Astrocyte (in vitro differentiated cells and primary cell): ENCODE measurements around the gene GBE1. TPM values are rescaled to one million over a fixed set of nuclear protein-coding genes. Genes with fewer than 3 reads are reported as not detected.

Experiments used
- DNase-seq: peaks from one replicate; pipeline ENCODE4 v3.0.0-alpha.2; 2010; ENCODE audit warnings: low read depth
- FAIRE-seq: peaks from 2 replicates; lab custom pipeline; 2011; peaks lifted over from hg19 to GRCh38; lab: Jason Lieb, UNC
- H2AFZ ChIP-seq: 2 replicates; pipeline ENCODE4 v1.6.0; 2012; ENCODE audit warnings: low read depth, low read length, inconsistent platforms
- H3K27ac ChIP-seq: 2 replicates; pipeline ENCODE4 v1.5.1; 2011; ENCODE audit warnings: low read depth, low read length, inconsistent platforms
- H3K27me3 ChIP-seq: 2 replicates; pipeline ENCODE4 v1.6.0; 2011; ENCODE audit warnings: low read length, inconsistent platforms; ENCODE audit not compliant: insufficient read depth
- H3K36me3 ChIP-seq: 2 replicates; pipeline ENCODE4 v1.5.1; 2011; ENCODE audit warnings: low read length, inconsistent platforms; ENCODE audit not compliant: insufficient read depth
- H3K4me1 ChIP-seq: 2 replicates; pipeline ENCODE4 v1.5.1; 2011; ENCODE audit warnings: low read length, inconsistent platforms; ENCODE audit not compliant: insufficient read depth
- H3K4me2 ChIP-seq: 2 replicates; pipeline ENCODE4 v1.6.0; 2012; ENCODE audit warnings: low read length, inconsistent platforms
- H3K4me3 ChIP-seq: 2 replicates; pipeline ENCODE4 v1.5.1; 2011; ENCODE audit warnings: low read depth, mild to moderate bottlenecking, low read length, inconsistent platforms; ENCODE audit not compliant: insufficient read depth
- H3K79me2 ChIP-seq: 2 replicates; pipeline ENCODE4 v1.6.0; 2012; ENCODE audit warnings: mild to moderate bottlenecking, low read length, inconsistent platforms; ENCODE audit not compliant: insufficient read depth
- H3K9ac ChIP-seq: 2 replicates; pipeline ENCODE4 v1.6.0; 2012; ENCODE audit warnings: mild to moderate bottlenecking, low read length, inconsistent platforms
- H3K9me3 ChIP-seq: 2 replicates; pipeline ENCODE4 v1.5.1; 2012; ENCODE audit warnings: low read depth, mild to moderate bottlenecking, low read length, inconsistent platforms; ENCODE audit not compliant: insufficient read depth
- H4K20me1 ChIP-seq: 2 replicates; pipeline ENCODE4 v1.6.0; 2012; ENCODE audit warnings: low read length, inconsistent platforms; ENCODE audit not compliant: insufficient read depth
- H3K27ac Mint-ChIP-seq: one replicate; pipeline ENCODE4 v1.8.0; 2021; ENCODE audit warnings: mild to moderate bottlenecking, mixed read lengths; ENCODE audit not compliant: unreplicated experiment
- H3K27me3 Mint-ChIP-seq: one replicate; pipeline ENCODE4 v1.8.0; 2021; ENCODE audit warnings: low read depth, mixed read lengths; ENCODE audit not compliant: unreplicated experiment
- H3K36me3 Mint-ChIP-seq: one replicate; pipeline ENCODE4 v1.8.0; 2021; ENCODE audit warnings: low read depth, mixed read lengths; ENCODE audit not compliant: unreplicated experiment
- H3K4me1 Mint-ChIP-seq: one replicate; pipeline ENCODE4 v1.8.0; 2021; ENCODE audit warnings: low read depth, mixed read lengths; ENCODE audit not compliant: unreplicated experiment
- H3K4me3 Mint-ChIP-seq: one replicate; pipeline ENCODE4 v1.8.0; 2021; ENCODE audit warnings: mild to moderate bottlenecking, moderate library complexity, mixed read lengths; ENCODE audit not compliant: unreplicated experiment
- H3K9me3 Mint-ChIP-seq: one replicate; pipeline ENCODE4 v1.8.0; 2021; ENCODE audit warnings: mild to moderate bottlenecking, mixed read lengths; ENCODE audit not compliant: unreplicated experiment
- EZH2 ChIP-seq: IDR thresholded peaks from 2 replicates; pipeline ENCODE4 v1.6.1; 2012; ENCODE audit warnings: mild to moderate bottlenecking, low read length, inconsistent platforms; ENCODE audit not compliant: insufficient read depth
- total RNA-seq: library from RNA; stranded (reverse); gene quantifications from 2 replicates; pipeline ENCODE4 v1.2.1, GENCODE V29; 2021
- TF ChIP-seq, protein P1 (sequence below): IDR thresholded peaks from 2 replicates; pipeline ENCODE4 v1.5.1; 2011; ENCODE audit warnings: low read depth, mild to moderate bottlenecking, inconsistent platforms, low read length, moderate library complexity; ENCODE audit not compliant: insufficient read depth

The GBE1 gene
- total RNA-seq, 1 donor from 2014 or later = 58.6 TPM

GRCh38 chr3:81549388-81549787 is 212.1 kb downstream of the GBE1 start:
- DNase-seq = no peak
- H3K4me2 ChIP-seq = no peak overlapping the region
- no peaks in the 10 kb centered on the region for H4K20me1 ChIP-seq
- no peak for FAIRE-seq
- peaks cover 20% of the 10 kb centered on the region for H3K36me3 Mint-ChIP-seq
- H3K4me1 Mint-ChIP-seq = peaks cover under 1% of the 10 kb centered on the region
- H3K9me3 ChIP-seq = no peaks in the 10 kb centered on the region
- TF ChIP-seq EZH2 = no peak
- TF ChIP-seq, protein P1, sequence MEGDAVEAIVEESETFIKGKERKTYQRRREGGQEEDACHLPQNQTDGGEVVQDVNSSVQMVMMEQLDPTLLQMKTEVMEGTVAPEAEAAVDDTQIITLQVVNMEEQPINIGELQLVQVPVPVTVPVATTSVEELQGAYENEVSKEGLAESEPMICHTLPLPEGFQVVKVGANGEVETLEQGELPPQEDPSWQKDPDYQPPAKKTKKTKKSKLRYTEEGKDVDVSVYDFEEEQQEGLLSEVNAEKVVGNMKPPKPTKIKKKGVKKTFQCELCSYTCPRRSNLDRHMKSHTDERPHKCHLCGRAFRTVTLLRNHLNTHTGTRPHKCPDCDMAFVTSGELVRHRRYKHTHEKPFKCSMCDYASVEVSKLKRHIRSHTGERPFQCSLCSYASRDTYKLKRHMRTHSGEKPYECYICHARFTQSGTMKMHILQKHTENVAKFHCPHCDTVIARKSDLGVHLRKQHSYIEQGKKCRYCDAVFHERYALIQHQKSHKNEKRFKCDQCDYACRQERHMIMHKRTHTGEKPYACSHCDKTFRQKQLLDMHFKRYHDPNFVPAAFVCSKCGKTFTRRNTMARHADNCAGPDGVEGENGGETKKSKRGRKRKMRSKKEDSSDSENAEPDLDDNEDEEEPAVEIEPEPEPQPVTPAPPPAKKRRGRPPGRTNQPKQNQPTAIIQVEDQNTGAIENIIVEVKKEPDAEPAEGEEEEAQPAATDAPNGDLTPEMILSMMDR = no peak
- H3K4me3 Mint-ChIP-seq = no peak overlapping the region
- no peak overlapping the region for H3K27ac ChIP-seq
- no peaks in the 10 kb centered on the region for H3K27me3 ChIP-seq
- H3K4me3 ChIP-seq = no peak overlapping the region
- H3K9me3 Mint-ChIP-seq = peaks cover 6% of the 10 kb centered on the region
- H3K79me2 ChIP-seq = no peaks in the 10 kb centered on the region
- H3K27me3 Mint-ChIP-seq = no peaks in the 10 kb centered on the region
- H3K27ac Mint-ChIP-seq = no peak overlapping the region
- no peak overlapping the region for H2AFZ ChIP-seq
- H3K4me1 ChIP-seq = no peaks in the 10 kb centered on the region
- H3K9ac ChIP-seq = no peak overlapping the region
- H3K36me3 ChIP-seq = no peaks in the 10 kb centered on the region

DNA sequence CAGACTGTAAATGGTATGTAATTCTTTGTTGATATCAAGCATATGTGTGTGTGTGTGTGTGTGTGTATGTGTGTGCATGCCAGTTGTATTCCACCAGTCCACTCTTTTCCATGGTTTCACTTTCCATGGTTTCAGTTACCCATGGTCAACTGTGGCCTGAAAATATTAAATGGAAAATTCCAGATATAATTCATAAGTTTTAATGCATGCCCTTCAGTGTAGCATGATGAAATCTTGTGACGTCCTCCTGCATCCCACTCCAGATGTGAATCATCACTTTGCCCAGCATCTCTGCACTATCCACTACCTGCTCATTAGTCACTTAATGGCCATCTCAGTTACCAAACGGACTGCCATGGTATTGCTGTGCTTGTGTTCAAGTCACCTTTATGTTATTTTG is 215.9 kb downstream of the GBE1 start:
- Mint-ChIP-seq H3K4me3 (no peak overlapping the region), H3K4me1 (no peaks in the 10 kb centered on the region), H3K36me3 (peaks cover 15% of the 10 kb centered on the region), H3K27me3 (no peaks in the 10 kb centered on the region), H3K9me3 (peaks cover 6% of the 10 kb centered on the region), H3K27ac (peak overlapping the region; percentile 21)
- no peaks in the 10 kb centered on the region for H3K9me3 ChIP-seq
- no peaks in the 10 kb centered on the region for H3K27me3 ChIP-seq
- no peaks in the 10 kb centered on the region for H3K36me3 ChIP-seq
- H3K4me1 ChIP-seq = no peaks in the 10 kb centered on the region
- DNase-seq (no peak), FAIRE-seq (no peak)
- no peaks in the 10 kb centered on the region for H4K20me1 ChIP-seq
- H3K4me2 ChIP-seq = no peak overlapping the region
- TF ChIP-seq EZH2 = no peak
- TF ChIP-seq, protein P1 = no peak
- H3K27ac ChIP-seq = no peak overlapping the region
- H3K9ac ChIP-seq = no peak overlapping the region
- no peak overlapping the region for H3K4me3 ChIP-seq
- no peak overlapping the region for H2AFZ ChIP-seq
- H3K79me2 ChIP-seq = no peaks in the 10 kb centered on the region

DNA sequence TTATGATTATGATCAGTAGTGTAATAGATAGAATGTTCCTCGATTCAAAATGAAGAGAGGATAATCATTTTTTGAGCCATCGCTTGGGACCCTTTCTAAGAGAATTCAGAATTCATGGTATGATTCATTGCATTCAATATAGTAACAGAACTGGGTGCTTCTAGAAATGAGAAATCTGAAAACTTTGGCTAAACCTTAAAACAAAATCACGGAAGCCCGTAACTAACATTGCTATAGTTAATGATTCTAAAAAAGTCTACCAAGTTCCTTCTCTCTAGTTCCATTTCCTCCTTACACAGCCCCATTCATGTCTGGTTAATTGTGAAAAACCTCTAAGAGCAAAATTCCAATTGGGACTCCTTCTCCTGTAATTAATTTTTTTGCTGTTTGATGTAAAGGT is 217.1 kb downstream of the GBE1 start:
- Histone ChIP-seq H3K79me2 (no peaks in the 10 kb centered on the region), H3K27ac (no peak overlapping the region), H3K4me2 (no peak overlapping the region), H3K9ac (no peak overlapping the region), H3K9me3 (no peaks in the 10 kb centered on the region), H3K27me3 (no peaks in the 10 kb centered on the region), H4K20me1 (no peaks in the 10 kb centered on the region), H3K36me3 (no peaks in the 10 kb centered on the region), H3K4me3 (no peak overlapping the region), H2AFZ (no peak overlapping the region), H3K4me1 (no peaks in the 10 kb centered on the region)
- TF ChIP-seq EZH2 = no peak
- TF ChIP-seq, protein P1 = no peak
- no peak overlapping the region for H3K4me3 Mint-ChIP-seq
- H3K27ac Mint-ChIP-seq = no peak overlapping the region
- peaks cover 3% of the 10 kb centered on the region for H3K9me3 Mint-ChIP-seq
- H3K27me3 Mint-ChIP-seq = no peaks in the 10 kb centered on the region
- H3K36me3 Mint-ChIP-seq = peaks cover 13% of the 10 kb centered on the region
- DNase-seq (no peak), FAIRE-seq (no peak)
- no peaks in the 10 kb centered on the region for H3K4me1 Mint-ChIP-seq
